GM12892 (cell line): ENCODE measurements around the gene ASTL.

Experiments
- POLR2A ChIP-seq: IDR thresholded peaks from 2 replicates; pipeline ENCODE4 v1.6.1; 2011; ENCODE audit warnings: low read depth, low read length, control low read depth
- POLR2AphosphoS5 ChIP-seq: IDR thresholded peaks from 2 replicates; pipeline ENCODE4 v1.6.1; 2011; ENCODE audit warnings: low read depth, low read length, control low read depth

DNA sequence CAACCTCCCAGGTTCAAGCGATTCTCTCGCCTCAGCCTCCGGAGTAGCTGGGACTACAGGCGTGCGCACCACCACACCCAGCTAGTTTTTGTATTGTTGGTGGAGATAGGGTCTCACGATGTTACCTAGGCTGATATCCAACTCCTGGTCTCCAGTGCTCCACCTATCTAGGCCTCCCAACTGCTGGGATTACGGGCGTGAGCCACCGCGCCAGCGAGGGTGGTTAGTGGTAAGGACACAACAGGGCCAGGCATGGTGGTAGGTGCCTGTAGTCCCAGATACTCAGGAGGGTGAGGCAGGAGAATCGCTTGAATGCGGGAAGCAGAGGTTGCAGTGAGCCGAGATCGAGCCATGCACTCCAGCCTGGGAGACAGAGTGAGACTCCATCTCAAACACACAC is 33.5 kb upstream of the ASTL start:
- TF ChIP-seq POLR2A: no peak
- TF ChIP-seq POLR2AphosphoS5: no peak
